Activated CD8-positive, alpha-beta T cell treated with anti-CD3 and anti-CD28 coated beads for 36 hours (primary cell): Measurements from ENCODE around the gene BLOC1S6. TPM values are rescaled to one million over a fixed set of nuclear protein-coding genes. Genes with fewer than 3 reads are reported as not detected.
A peak's percentile ranks its signal among the peaks of the same experiment; 100 is the strongest.

ENCODE experiments used
- ATAC-seq: fragments of 200-7000 bp; cut with Tn5 transposase; one replicate; pipeline ENCODE4 v1.10.0; 2021; ENCODE audit warnings: mild to moderate bottlenecking, moderate library complexity
- CTCF ChIA-PET: fragments of 350-600 bp; sonication (Branson Sonifier 250); formaldehyde crosslinking; loops from one replicate; lab custom pipeline; 2021; ENCODE audit warnings: antibody characterized with exemption; lab: Charles Lee
- POLR2A ChIA-PET: fragments of 350-600 bp; sonication (Branson Sonifier 250); formaldehyde crosslinking; loops from one replicate; lab custom pipeline; 2021; ENCODE audit warnings: antibody characterized with exemption; lab: Charles Lee
- DNase-seq: peaks from one replicate; pipeline ENCODE4 v3.0.0-alpha.2; 2020
- H3K27ac Mint-ChIP-seq: one replicate; pipeline ENCODE4 v1.8.0; 2021; ENCODE audit warnings: mild to moderate bottlenecking, mixed read lengths
- H3K27me3 Mint-ChIP-seq: one replicate; pipeline ENCODE4 v1.8.0; 2021; ENCODE audit warnings: mixed read lengths
- H3K36me3 Mint-ChIP-seq: one replicate; pipeline ENCODE4 v1.8.0; 2021; ENCODE audit warnings: low read depth, mixed read lengths
- H3K4me1 Mint-ChIP-seq: one replicate; pipeline ENCODE4 v1.8.0; 2021; ENCODE audit warnings: low read depth, mixed read lengths
- H3K4me3 Mint-ChIP-seq: one replicate; pipeline ENCODE4 v1.8.0; 2021; ENCODE audit warnings: mild to moderate bottlenecking, moderate library complexity, mixed read lengths
- H3K9me3 Mint-ChIP-seq: one replicate; pipeline ENCODE4 v1.8.0; 2021; ENCODE audit warnings: mixed read lengths
- intact Hi-C: fragments of 100-400 bp; cut with micrococcal nuclease; formaldehyde crosslinking; loops from one replicate; pipeline ENCODE4 v1.10.0; 2022
- total RNA-seq, 2 experiments: library from RNA; stranded (reverse); gene quantifications; one replicate each; pipeline ENCODE4 v1.2.3, GENCODE V29; 2021
- TF ChIP-seq, protein P1 (sequence below): fragments of 200-600 bp; IDR thresholded peaks from one replicate; pipeline ENCODE4 v1.8.0; 2022; ENCODE audit warnings: antibody characterized with exemption, mild to moderate bottlenecking

Gene BLOC1S6
- total RNA-seq, 2 experiments from 2014 or later, result 43.3 to 46.9 TPM

DNA sequence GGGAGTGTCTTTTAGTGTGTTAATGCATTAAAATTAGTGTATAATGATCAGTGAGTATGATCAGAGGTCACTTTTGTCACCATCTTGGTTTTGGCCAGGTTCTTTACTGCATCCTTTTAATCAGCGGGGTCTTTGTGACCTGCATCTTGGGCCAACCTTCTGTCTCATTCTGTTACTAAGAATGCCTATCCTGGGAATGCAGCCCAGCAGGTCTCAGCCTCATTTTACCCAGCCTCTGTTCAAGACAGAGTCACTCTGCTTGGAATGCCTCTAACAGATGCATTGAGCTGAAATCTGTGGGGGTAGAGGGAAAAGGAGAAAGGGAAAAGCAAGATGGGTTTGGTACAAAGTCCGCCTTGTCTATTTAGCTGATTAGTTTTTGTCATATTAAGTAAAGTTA is 5.3 kb upstream of the BLOC1S6 start:
- ATAC-seq, result no peak
- Mint-ChIP-seq H3K9me3 (no peaks in the 10 kb centered on the region), H3K27ac (no peak overlapping the region), H3K27me3 (no peaks in the 10 kb centered on the region), H3K4me1 (peaks cover 15% of the 10 kb centered on the region), H3K4me3 (no peak overlapping the region), H3K36me3 (no peaks in the 10 kb centered on the region)
- intact Hi-C loops, result no loop called here
- TF ChIP-seq, protein P1, sequence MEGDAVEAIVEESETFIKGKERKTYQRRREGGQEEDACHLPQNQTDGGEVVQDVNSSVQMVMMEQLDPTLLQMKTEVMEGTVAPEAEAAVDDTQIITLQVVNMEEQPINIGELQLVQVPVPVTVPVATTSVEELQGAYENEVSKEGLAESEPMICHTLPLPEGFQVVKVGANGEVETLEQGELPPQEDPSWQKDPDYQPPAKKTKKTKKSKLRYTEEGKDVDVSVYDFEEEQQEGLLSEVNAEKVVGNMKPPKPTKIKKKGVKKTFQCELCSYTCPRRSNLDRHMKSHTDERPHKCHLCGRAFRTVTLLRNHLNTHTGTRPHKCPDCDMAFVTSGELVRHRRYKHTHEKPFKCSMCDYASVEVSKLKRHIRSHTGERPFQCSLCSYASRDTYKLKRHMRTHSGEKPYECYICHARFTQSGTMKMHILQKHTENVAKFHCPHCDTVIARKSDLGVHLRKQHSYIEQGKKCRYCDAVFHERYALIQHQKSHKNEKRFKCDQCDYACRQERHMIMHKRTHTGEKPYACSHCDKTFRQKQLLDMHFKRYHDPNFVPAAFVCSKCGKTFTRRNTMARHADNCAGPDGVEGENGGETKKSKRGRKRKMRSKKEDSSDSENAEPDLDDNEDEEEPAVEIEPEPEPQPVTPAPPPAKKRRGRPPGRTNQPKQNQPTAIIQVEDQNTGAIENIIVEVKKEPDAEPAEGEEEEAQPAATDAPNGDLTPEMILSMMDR, result no peak
- ChIA-PET CTCF (no interaction called here), POLR2A (interaction anchor here (0.7 kb wide), 1 partner anchor 1387 kb away, joined by 3 read pairs; no protein-coding TSS in a partner anchor)
- no peak for DNase-seq

DNA sequence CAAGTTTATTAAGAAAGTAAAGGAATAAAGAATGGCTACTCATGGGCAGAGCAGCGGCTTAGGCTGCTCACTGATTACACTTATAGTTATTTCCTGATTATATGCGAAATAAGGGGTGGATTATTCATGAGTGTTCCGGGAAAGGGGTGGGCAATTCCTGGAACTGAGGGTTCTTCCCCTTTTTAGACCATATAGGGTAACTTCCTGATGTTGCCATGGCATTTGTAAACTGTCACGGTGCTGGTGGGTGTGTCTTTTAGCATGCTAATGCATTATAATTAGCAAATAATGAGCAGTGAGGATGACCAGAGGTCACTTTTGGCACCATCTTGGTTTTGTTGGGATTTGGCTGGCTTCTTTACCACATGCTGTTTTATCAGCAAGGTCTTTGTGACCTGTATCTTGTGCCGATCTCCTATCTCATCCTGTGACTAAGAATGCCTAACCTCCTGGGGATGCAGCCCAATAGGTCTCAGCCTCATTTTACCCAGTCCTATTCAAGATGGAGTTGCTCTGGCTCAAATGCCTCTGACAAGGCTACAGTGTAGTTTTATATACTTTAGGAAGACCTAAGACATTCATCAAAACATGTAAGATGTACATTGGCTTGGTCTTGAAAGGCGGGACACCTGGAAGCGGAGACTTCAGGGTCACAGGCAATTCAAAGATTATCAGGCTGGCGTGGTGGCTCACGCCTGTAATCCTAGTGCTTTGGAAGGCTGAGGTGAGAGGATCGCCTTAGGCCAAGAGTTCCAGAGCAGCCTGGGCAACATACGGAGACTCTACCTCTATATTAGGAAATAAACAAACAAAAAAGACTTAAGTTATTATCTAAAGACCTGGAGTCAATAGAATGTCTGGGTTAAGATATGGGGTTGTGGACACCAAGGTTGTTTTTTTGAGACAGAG is 3.2 kb upstream of the BLOC1S6 start:
- no peak overlapping the region for H3K4me3 Mint-ChIP-seq
- POLR2A ChIA-PET, result interaction anchor here (1.5 kb wide), 1 partner anchor 126 kb away, joined by 4 read pairs; no protein-coding TSS in a partner anchor

DNA sequence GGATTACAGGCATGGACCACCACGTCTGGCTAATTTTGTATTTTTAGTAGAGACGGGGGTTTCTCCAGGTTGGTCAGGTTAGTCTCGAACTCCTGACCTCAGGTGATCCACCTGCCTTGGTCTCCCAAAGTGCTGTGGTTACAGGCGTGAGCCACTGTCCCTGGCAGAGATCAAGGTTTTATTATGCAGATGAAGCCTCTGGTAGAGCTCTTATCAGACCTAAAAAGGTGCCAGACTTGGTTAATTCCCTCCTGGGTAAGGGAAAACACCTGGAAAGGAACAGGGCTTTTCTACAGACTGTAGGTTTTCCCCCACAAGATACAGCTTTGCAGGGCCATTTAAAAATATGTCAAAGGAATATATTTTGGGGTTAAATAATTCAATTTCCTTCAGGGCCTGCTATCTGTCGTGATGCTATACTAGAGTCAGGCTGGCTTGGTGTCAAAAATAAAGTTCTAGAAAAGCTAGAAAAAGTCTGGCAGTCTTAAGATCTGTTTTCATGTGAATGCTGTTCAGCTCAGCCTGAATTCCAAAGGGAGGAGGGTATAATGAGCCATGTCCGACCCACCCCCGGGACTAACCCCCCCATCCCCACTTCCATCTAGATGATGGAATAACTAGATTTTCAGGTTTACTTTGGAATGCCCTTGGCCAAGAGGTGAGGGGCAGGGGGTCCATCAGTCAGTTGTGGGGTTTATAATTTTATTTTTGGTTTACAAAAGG is 1.9 kb upstream of the BLOC1S6 start:
- TF ChIP-seq, protein P1, result no peak
- Mint-ChIP-seq H3K4me3 (peak overlapping the region; percentile 99), H3K36me3 (peaks cover 5% of the 10 kb centered on the region), H3K4me1 (peaks cover 32% of the 10 kb centered on the region), H3K27me3 (no peaks in the 10 kb centered on the region), H3K27ac (peak overlapping the region; percentile 100), H3K9me3 (no peaks in the 10 kb centered on the region)
- no peak for DNase-seq
- ChIA-PET POLR2A (interaction anchor here (1.1 to 1.5 kb wide), 3 partner anchors 9 to 127 kb away, joined by 3 to 4 read pairs (median 3); no protein-coding TSS in a partner anchor), CTCF (interaction anchor here (0.6 to 5.8 kb wide), 5 partner anchors 28 to 565 kb away, joined by 3 to 60 read pairs (median 6); no protein-coding TSS in a partner anchor)
- intact Hi-C loops, result no loop called here
- no peak for ATAC-seq

More for the DNA sequence above, 3.2 kb upstream of the BLOC1S6 start:
- DNase-seq, result peak; percentile 59
- peaks cover 5% of the 10 kb centered on the region for H3K36me3 Mint-ChIP-seq
- no peaks in the 10 kb centered on the region for H3K9me3 Mint-ChIP-seq
- H3K27me3 Mint-ChIP-seq, result no peaks in the 10 kb centered on the region
- intact Hi-C loops, result no loop called here
- CTCF ChIA-PET, result interaction anchor here (5.8 kb wide), 1 partner anchor 126 kb away, joined by 51 read pairs; no protein-coding TSS in a partner anchor
- TF ChIP-seq, protein P1, result no peak
- H3K27ac Mint-ChIP-seq, result no peak overlapping the region
- H3K4me1 Mint-ChIP-seq, result peaks cover 25% of the 10 kb centered on the region
- ATAC-seq, result no peak

DNA sequence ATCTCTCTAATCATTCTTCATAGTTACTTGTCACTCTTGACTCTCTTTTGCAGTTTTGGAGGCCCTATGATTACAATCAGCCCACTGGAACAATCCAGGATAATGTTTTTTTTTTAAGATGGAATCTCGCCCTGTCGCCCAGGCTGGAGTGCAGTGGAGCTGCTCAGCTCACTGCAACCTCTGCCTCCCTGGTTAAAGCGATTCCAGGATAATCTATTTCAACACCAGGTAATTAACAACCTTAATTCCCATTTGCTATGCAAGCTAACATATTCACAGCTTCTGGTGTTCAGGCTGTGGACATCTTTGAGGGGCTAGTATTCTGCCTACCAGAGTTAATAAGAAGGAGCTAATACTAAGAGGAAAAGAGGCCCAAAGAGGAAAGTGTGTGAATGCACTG is 1.1 kb upstream of the BLOC1S6 start:
- POLR2A ChIA-PET, result interaction anchor here (0.9 to 2.2 kb wide), 9 partner anchors 12 to 385 kb away, joined by 3 to 19 read pairs (median 5); partner anchors contain the start of gene SQOR
- DNase-seq, result no peak
- Mint-ChIP-seq H3K36me3 (peaks cover 5% of the 10 kb centered on the region), H3K27ac (peak overlapping the region; percentile 100), H3K9me3 (no peaks in the 10 kb centered on the region), H3K27me3 (no peaks in the 10 kb centered on the region), H3K4me3 (peak overlapping the region; percentile 99), H3K4me1 (peaks cover 34% of the 10 kb centered on the region)
- CTCF ChIA-PET, result interaction anchor here (0.6 to 5.8 kb wide), 12 partner anchors 17 to 566 kb away, joined by 3 to 60 read pairs (median 4); partner anchors contain the start of gene SQOR
- intact Hi-C loops, result no loop called here
- ATAC-seq, result no peak
- TF ChIP-seq, protein P1, result no peak
